ENCODE data around the gene KLHL25. TPM values are rescaled to one million over a fixed set of nuclear protein-coding genes. Genes with fewer than 3 reads are reported as not detected.

KLHL25 gene
- total RNA-seq, 2 experiments from 2014 or later, result 5.3 TPM

DNA sequence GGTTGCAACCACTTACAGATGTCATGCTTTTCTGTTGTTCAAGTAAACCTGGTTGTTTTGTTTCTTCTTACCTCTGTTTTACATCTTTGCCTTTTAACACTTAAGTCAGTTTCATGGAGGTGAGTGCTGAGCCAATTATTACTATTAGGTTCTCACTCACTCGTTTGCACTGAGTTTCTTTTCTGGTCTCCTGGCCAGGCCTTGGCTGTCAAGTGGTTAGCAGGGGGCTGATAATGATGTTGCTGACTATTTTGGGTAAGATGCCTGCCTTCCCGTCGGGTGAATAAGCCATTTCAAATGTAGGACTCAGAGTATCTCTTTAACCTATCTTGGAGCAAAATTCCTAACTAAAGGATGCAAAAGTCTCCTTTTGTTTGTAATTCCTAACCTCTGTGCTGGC lies 78.5 kb downstream of the KLHL25 start:
- no peaks in the 10 kb centered on the region for H3K9me3 Mint-ChIP-seq (ENCODE audit: insufficient read depth)
- ChIA-PET CTCF (no interaction called here), POLR2A (no interaction called here)
- H3K27me3 Mint-ChIP-seq (ENCODE audit: low read depth), result no peaks in the 10 kb centered on the region
- H3K4me3 Mint-ChIP-seq, result no peak overlapping the region
- DNase-seq, result no peak
- ATAC-seq, result no peak
- no peak overlapping the region for H3K27ac Mint-ChIP-seq
- peaks cover 77% of the 10 kb centered on the region for H3K36me3 Mint-ChIP-seq (ENCODE audit: low read depth)
- peaks cover 3% of the 10 kb centered on the region for H3K4me1 Mint-ChIP-seq (ENCODE audit: low read depth)

- no peaks in the 10 kb centered on the region for H3K27me3 Mint-ChIP-seq (ENCODE audit: low read depth)
- DNase-seq (no peak), ATAC-seq (no peak)
- no peak overlapping the region for H3K27ac Mint-ChIP-seq
- POLR2A ChIA-PET, result interaction anchor here (0.6 kb wide), 1 partner anchor 20 kb away, joined by 3 read pairs; no protein-coding TSS in a partner anchor
- peaks cover 18% of the 10 kb centered on the region for H3K4me1 Mint-ChIP-seq (ENCODE audit: low read depth)
- no peaks in the 10 kb centered on the region for H3K9me3 Mint-ChIP-seq (ENCODE audit: insufficient read depth)
- peaks cover 69% of the 10 kb centered on the region for H3K36me3 Mint-ChIP-seq (ENCODE audit: low read depth)
- H3K4me3 Mint-ChIP-seq, result no peak overlapping the region
- CTCF ChIA-PET, result no interaction called here
Observed at GRCh38 chr15:85711580-85712192, 83.0 kb downstream of the KLHL25 start.

- Mint-ChIP-seq H3K4me1 (ENCODE audit: low read depth) (peaks cover 31% of the 10 kb centered on the region), H3K4me3 (no peak overlapping the region), H3K36me3 (ENCODE audit: low read depth) (peaks cover 65% of the 10 kb centered on the region), H3K9me3 (ENCODE audit: insufficient read depth) (no peaks in the 10 kb centered on the region), H3K27me3 (ENCODE audit: low read depth) (no peaks in the 10 kb centered on the region), H3K27ac (no peak overlapping the region)
- CTCF ChIA-PET, result interaction anchor here (0.7 kb wide), 1 partner anchor 23 kb away, joined by 3 read pairs; no protein-coding TSS in a partner anchor
- POLR2A ChIA-PET, result interaction anchor here (0.5 to 1.6 kb wide), 2 partner anchors 21 to 133 kb away, joined by 4 to 8 read pairs; no protein-coding TSS in a partner anchor
- no peak for ATAC-seq
- DNase-seq, result no peak
Observed at GRCh38 chr15:85710340-85710842, 84.3 kb downstream of the KLHL25 start.

Small RNA genes lying within 50 kb of the gene (microRNA-seq; reads per million reads assigned to microRNA genes)
- gene MIR1276 (4.0 reads per million), gene MIR548AP (not detected)
